Activated naive CD4-positive, alpha-beta T cell treated with anti-CD3 and anti-CD28 coated beads, Interleukin-2, amount 50 U/mL, for 16 hours (primary cell): ENCODE results near the gene EFR3B.
"Not testable (repeated sequence)": the region's sequence is repeated elsewhere in the genome, so short reads cannot be mapped to it uniquely, and the experiment has no call there.

Source experiments
- DNase-seq: peaks from one replicate; pipeline ENCODE4 v3.0.0-alpha.2; 2020

EFR3B gene

DNA sequence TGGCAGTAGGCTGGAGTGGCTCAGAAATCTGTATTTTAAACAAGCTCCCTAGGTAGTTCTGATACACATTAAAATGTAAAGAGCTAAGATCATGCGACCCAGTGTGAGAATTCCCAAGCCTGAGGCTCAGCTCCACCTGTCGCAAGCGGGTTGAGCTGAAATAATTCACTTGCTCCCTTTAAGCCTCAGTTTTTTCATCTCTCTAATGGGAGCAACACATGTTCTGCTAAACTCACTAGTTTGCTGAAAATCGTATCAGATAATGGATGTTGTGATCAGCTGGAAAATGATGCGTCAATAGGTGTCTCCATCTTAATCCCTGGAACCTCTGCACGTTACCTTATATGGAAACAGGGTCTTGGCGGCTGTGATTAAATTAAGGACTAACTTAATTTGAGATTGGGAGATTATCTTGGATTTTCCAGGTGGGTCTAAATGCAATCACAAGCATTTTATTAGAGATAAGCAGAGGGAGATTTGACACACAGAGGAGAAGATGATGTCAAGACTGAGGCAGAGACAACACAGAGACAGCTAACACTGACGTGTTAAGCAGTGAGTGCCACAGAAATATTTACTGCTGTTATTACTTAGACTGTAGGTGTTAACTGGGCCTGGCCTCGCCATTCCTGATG lies 73.5 kb downstream of the EFR3B start:
- no peak for DNase-seq

DNA sequence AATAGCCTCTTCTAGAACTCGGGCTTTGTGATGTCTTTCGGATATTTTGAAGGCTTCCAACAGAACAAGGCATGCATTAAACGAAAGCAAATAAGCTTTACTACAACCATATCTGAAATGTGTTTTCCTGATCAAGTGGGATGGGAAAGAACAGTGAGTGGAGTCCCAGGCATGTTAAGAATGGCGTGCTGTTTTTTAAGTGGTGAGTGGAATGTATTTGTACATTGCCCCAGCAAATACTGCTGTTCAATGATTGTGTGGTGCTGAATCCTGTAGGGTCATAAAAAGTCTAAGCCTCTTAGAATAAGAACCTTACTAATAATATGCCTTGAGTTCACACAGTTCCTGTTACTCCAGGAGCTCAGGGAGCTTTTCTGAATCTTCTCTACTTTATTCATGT lies 74.0 kb downstream of the EFR3B start:
- DNase-seq: no peak

DNA sequence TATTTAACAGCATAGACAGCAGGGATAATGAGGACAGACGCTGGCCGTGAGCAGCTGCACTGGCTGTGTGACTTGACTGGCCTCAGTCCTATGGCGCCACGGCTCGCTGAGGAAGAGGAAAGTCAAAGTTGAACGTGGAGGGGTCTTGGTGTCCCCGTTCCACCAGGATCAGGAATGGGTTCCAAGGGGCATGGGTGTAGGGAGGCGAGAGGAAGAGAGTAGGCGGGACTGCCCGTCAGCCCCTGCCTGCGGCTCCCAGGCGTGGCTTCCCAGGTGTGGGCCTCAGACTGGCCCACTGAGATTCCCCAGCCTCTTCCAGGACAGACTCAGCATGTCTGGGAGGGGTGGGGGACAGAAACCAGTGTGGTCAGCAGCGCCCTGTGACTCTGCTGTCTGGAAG lies 75.1 kb downstream of the EFR3B start:
- no peak for DNase-seq

DNA sequence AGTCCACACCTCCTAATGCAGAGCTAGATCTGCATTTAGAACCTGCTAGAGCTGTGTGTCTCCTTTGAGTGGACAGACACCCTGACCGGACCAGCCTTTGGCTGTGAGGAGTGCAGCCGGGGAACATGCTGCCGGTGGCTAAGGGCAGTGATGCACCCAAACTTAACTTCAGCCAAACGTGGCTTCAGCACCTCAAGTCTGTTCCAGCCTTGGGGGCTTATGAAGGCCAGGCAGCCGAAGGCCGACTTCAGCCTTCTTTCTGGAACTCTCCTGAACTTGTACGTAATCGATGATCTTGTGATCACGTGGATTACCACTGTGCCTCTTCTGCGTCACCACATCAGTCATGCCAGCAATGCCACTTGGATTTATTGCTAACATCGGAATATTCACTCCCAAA lies 77.4 kb downstream of the EFR3B start:
- no peak for DNase-seq

- DNase-seq: no peak
Measured at GRCh38 chr2:25122367-25122766, 80.5 kb downstream of the EFR3B start.

GRCh38 chr2:25123682-25124081 lies 81.8 kb downstream of the EFR3B start:
- DNase-seq: no peak

GRCh38 chr2:25125189-25125588 lies 83.3 kb downstream of the EFR3B start:
- no peak for DNase-seq

DNA sequence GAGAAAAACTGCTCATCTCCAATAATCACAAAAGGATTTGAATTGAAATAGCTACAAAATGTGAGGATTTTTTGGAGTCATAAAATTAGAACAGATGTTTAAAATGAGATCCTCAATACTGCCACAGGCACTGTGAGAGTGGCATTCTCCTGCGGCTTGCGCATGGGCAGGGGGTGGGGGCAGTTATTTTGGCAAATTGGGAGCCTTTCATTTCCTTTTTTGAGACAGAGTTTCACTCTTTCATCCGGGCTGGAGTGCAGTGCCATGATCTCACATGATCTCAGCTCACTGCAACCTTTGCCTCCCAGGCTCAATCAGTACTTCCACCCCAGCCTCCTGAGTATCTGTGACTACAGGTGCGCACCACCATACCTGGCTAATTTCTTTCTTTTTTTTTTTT lies 84.1 kb downstream of the EFR3B start:
- DNase-seq: no peak

DNA sequence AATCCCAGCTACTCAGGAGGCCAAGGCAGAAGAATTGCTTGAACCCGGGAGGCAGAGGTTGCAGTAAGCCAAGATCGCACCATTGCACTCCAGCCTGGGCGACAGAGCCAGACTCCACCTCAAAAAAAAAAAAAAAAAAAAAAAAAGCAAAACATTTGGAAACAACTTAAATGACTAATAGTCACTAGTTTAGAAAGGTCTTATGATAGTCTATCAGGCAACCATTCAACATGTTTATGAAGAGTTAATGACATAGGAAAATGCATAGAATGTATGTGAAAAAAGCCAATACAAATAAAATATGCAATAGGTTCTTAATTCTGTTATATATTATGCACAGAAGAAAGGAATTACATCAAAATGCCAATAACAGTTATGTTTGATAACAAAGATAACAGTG lies 85.2 kb downstream of the EFR3B start:
- DNase-seq: not testable (repeated sequence)

GRCh38 chr2:25127646-25128045 lies 85.8 kb downstream of the EFR3B start:
- no peak for DNase-seq

- no peak for DNase-seq
Measured at GRCh38 chr2:25129901-25130520, 88.1 kb downstream of the EFR3B start.

- no peak for DNase-seq
Measured at GRCh38 chr2:25131253-25131566, 89.3 kb downstream of the EFR3B start.

GRCh38 chr2:25131567-25132298 lies 89.9 kb downstream of the EFR3B start:
- peak; percentile 24 for DNase-seq

DNA sequence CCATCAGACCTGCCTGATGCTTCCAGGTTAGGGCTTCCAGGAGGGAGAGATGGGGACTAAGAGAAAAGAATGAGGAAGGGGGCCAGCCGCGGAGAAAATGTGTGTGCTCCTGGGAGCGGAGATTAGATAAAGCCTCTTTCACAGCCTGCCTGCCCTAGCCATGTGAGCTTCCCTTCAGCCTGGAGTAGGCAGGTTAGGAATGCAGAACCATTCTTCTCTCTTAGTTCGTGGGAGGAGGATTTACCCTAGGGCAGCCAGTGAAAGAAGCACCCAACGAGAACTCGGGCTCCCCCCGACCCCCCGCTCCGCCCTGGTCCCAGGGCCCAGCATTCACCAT lies 90.4 kb downstream of the EFR3B start:
- no peak for DNase-seq

DNA sequence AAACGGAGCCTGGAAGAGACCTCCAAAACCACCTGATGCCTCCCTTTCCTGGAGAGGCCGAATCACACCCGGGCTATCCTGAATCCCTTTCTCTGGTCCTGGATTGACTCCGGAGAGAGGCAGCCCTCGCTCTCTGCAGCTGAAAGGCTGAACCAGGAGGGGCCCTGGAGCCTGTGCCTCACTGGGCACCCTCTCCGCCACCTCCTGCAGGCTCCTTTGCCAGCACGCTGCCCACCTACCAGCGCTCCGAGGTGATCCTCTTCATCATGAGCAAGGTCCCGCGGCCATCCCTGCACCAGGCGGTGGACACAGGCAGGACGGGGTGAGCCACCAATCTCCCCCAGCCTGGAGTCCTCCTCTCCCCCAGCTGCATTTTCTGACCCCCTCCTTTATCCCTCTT lies 90.8 kb downstream of the EFR3B start:
- DNase-seq: no peak

DNA sequence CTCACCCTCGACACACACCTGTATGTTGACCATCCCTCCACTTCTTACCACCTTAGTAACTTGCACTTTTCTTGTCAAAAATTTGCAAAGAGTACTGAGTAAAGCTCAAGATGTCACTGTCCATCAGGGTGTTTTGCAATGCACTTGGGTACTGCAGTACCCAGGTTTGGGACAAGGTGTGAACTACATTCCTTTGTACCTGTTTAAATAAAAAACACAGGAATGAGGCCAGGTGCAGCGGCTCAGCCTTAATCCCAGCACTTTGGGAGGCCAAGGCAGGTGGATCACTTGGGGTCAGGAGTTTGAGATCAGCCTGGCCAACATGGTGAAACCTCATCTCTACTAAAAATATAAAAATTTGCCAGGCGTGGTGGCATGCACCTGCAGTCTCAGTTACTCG lies 98.7 kb downstream of the EFR3B start:
- DNase-seq: not testable (repeated sequence)

GRCh38 chr2:25141120-25141519 lies 99.2 kb downstream of the EFR3B start:
- no peak for DNase-seq

DNA sequence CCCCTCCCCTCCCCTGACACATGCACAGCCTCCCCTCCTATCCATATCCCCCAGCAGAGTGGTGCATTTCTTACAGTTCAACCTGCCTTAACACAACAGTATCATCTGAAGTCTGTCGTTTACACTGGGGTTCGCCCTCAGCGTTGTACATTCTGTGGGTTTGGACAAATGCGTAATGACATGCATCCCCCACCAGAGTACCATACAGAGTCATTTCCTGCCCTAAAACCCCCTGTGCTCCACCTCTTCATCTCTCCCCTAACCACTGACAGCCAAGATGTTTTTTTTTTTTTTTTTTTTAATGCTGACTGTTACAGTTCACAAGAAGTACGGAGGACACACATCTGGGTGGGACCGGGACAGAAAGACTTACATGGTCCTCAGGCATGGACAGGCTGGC lies 103.9 kb downstream of the EFR3B start:
- no peak for DNase-seq

GRCh38 chr2:25146896-25147295 lies 105.0 kb downstream of the EFR3B start:
- no peak for DNase-seq

- no peak for DNase-seq
Measured at GRCh38 chr2:25149646-25150045, 107.8 kb downstream of the EFR3B start.

GRCh38 chr2:25150993-25151392 lies 109.1 kb downstream of the EFR3B start:
- DNase-seq: not testable (repeated sequence)

- DNase-seq: no peak
Measured at GRCh38 chr2:25151718-25152117, 109.8 kb downstream of the EFR3B start.

DNA sequence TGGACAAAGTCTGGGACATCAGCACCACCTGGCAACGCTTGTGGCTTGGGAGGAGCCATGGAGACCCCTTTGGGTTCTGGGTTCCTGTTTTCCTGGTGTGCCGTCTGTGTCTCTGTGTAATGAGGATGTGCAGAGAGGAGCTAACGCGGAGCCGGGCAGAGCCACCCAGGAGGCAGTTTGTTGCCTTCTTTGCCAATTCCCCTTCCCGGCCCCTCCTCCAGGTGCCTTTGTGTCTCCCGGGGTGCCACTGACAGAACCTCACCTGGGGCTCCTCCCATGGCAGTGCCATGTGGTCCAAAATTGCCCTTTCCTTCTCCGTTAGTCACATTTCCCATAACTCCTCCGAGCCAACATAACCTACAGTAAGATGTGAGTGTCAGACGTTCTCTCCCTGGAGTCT lies 113.5 kb downstream of the EFR3B start:
- DNase-seq: no peak

GRCh38 chr2:25158096-25158852 lies 116.4 kb downstream of the EFR3B start:
- no peak for DNase-seq
